ENCODE results near the gene GYS1.

Gene GYS1

DNA sequence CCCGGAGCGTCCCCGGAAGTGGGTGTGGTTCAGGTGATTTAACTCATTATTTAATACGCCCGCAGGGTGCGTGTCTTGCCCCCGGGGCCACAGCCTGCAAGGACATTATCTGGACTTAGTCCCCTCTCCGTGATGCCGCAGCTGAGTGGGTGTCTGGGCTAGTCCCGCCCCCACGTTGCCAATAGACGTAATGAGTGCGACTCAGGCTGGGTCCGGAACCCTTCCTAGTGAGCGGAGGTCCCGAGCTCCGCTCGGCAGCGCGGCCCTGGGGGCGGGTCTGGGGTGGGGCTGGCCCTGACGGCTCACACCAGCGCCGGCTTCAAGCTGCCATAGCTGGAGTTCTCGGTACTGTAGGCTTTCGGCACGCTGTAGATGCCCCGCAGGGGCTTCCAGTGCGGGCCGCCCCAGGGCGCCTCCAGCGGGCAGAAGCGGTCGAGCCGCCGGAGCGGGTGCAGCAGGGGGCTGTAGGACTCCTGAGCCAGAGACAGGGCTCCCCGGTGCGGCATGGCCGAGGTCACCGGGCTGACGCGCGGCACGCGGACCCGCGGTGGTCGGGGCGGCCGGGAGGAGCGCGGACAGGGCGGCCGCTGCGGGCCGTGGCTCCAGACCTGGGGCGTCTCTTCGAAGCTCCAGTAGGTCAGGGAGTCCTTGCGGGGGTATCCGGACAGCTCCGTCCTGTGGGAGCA is 24.7 kb upstream of the GYS1 start:
- DNase-seq (ENCODE audit: low read depth in 2 of 2) = peak; percentile 42 to 43

DNA sequence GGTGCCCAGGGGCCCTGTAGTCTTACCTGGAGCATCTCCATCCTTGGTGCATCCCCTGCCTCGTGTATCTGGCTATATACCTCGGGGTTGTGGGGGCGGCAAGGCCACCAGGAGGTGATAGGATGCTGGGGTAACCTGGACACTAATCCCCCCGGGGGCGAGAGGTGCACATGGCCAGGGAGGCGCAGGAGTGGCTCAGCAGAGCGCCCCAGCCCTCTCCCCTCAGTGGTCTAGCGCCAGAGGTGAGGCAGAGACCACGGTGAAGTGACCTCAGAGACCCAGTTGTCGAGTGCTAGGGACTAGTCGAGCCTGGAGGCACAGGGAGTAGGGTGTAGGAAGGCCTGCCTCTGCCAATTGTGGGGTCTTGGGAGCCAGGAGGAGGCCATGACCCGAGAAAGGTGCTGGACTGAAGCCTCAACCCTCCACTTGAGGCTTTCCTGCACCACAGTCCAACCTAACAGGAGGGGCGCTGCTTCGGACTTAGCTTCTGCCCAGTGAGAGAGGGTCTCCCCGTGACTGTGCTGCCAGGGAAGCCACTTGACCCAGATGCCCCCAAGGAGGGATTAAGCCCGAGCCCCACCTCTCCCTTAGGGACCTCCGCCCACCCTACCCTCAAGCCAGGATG is 24.0 kb upstream of the GYS1 start, which contains the start of gene LHB:
Gene LHB, minus strand, starts transcription at position 51 of the 625 bp plus-strand sequence. Its CDS starts 10 bp downstream, at position 41.
- no peak for DNase-seq (ENCODE audit: low read depth in 2 of 2)

DNA sequence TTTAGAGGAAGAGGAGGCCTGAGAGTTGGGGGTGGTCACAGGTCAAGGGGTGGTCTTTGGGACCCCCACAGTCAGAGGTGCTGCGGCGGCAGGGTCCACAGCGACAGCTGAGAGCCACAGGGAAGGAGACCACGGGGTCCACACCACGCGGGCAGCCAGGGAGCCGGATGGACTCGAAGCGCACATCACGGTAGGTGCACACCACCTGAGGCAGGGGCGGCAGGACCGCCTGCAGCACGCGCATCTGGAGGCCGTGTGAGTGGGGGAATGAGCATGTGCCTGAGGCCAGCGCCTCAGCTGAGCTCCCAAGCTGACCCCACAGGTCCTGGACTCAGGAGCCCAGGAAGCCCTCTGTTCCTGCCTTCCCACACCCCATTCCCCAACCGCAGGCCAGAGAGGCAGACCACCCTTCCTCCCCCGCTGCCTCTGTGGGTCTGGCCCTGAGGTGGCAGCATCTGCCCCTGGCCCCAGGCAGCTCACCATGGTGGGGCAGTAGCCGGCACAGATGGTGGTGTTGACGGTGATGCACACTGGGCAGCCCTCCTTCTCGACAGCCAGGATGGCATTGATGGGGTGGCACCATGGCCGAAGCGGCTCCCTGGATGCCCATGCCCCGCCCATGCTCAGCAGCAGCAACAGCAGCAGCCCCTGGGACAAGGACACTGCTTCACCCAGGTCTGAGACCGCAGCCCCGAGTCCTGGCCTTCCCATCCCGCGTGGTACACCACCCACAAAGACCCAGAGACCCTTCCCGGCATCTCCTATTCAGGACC is 23.1 kb upstream of the GYS1 start:
- DNase-seq (ENCODE audit: low read depth in 2 of 2) = no peak

DNA sequence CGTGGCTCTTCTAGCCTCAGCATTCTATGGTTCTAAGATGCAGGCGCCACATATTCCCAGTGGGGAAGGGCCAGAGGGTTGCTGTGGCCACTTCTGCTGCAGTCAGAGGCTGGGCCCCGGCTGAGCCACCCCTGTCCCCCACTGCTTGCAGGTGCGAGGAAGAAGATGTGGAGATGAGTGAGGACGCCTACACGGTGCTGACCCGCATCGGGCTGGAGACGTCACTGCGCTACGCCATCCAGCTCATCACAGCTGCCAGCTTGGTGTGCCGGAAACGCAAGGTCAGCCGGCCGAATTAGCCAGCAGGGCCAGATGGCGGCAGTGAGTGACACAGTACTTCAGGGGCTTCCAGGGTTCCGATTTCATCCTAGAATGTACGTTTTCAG is 21.8 kb upstream of the GYS1 start:
- DNase-seq (ENCODE audit: low read depth in 2 of 2) = no peak

DNA sequence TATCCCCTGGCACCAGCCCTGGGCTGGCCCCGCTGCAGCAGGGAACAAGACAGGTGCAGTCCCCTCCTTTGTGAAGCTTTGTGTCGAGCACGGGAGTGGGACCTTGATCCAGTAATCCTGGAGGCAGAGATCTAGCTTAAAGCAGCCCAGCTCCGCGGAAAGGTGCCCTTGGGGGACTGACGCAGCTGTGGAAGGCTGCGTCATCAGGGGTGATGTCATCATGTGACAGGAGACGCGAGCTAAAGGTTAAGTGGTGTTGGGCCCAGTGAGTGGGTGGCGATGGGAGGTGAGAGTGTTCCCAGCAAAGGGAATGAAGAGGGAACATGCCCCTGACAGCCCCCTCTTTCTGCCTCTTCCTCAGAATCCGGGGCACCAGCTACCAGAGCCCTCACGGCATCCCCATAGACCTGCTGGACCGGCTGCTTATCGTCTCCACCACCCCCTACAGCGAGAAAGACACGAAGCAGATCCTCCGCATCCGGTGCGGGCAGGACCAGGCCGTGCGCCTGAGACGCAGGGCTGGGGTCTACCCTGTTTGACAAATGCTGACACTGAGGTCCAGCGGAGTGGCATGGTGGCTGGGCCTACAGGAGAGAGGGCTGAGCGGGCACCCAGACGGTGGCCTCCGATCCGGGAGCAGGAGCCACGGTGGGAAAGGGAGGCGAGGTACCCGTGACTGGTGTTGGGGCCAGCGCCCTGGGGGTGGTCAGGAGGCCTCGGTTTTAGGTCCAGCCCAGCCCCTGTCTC is 21.2 kb upstream of the GYS1 start:
- no peak for DNase-seq (ENCODE audit: low read depth in 2 of 2)

DNA sequence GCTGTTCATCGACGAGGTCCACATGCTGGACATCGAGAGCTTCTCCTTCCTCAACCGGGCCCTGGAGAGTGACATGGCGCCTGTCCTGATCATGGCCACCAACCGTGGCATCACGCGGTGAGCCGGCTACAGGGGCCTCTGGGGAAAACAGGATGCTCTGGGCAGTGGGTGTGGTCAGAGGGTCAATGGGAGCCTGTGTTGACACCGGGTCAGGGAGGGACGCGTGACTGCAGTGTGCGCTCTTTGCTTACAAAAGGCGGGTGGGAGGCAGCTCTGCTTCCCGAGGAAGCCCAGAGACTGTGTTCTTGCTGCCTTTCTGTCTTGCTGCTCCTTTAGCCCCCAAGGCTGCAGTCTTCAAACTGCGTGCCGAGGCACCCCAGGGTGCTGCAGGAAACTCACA is 18.1 kb upstream of the GYS1 start:
- DNase-seq (ENCODE audit: low read depth in 2 of 2) = no peak

DNA sequence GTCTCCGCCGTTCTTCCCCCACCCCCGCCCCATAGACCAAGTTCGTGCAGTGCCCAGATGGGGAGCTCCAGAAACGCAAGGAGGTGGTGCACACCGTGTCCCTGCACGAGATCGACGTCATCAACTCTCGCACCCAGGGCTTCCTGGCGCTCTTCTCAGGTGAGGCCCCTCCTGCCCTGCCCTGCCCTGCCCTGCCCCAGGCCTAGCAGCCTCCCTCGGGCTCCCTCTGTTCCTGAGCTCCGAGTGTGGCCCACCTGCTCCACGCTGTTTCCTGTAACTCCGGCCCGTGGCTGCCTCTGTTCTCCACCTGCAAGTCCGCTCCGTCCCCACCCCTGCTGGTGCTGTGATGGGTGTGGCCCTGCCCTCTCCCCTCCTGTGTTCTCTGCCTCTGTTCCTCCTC is 17.3 kb upstream of the GYS1 start:
- no peak for DNase-seq (ENCODE audit: low read depth in 2 of 2)

DNA sequence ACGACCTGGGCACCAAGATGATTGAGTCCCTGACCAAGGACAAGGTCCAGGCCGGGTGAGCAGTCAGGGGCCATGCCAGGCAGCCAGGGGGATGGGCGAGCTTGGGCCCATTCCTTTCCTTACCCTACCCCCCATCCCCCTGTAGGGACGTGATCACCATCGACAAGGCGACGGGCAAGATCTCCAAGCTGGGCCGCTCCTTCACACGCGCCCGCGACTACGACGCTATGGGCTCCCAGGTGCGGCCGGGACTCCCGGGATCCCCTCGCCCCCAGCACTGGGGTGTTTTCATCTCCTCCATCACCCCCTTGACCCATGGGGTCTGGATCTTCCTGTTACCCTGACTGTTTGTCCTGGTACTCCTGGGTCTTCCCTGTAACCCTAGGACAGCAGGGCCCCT is 16.7 kb upstream of the GYS1 start:
- no peak for DNase-seq (ENCODE audit: low read depth in 2 of 2)

DNA sequence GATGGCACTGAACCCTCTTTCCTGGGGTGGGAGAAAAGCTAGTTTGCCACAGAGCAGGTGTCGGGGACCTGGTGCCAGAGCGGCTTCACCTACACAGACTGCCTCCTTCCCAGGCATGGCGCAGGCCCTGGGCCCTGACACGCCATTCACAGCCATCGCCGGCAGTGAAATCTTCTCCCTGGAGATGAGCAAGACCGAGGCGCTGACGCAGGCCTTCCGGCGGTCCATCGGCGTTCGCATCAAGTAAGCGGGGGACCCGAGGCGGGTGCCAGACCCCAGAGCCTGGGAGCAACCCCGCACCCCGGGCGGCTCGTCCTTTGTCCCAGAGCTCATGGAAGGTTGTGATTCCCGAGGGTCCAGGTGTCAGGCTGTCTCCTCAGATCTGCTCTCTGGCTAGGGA is 13.8 kb upstream of the GYS1 start:
- no peak for DNase-seq (ENCODE audit: low read depth in 2 of 2)

DNA sequence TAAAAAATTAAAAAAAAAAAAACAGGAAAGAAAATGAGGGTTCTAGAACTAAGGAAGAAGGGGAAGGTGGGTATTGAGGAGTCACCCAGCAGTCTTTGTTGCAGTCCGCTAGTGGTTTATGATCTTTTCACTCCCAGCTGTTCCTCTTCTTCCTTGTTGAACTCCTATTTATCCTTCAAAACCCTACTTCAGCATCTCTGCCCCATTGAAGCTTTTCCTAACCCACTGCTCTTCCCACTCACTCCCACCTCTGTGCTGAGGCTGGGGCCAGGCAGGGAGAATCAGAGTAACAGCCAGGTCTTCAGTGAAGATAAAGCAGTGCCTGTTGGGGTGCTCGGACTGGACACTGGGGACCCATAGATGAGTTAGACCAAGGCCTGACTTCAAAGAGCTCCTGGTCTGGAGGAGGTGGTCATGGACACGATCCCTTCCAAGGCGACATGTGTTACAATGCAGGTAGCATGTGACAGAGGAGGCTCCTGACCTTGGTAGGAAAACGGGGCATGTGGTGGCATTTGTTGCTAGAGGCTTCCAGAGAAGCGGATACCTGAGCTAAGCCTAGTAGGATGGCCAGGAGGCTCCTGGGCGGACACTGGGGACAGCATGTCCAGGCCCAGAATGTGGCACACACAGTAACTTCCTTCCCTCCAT is 12.0 kb upstream of the GYS1 start:
- DNase-seq (ENCODE audit: low read depth in 2 of 2) = no peak

DNA sequence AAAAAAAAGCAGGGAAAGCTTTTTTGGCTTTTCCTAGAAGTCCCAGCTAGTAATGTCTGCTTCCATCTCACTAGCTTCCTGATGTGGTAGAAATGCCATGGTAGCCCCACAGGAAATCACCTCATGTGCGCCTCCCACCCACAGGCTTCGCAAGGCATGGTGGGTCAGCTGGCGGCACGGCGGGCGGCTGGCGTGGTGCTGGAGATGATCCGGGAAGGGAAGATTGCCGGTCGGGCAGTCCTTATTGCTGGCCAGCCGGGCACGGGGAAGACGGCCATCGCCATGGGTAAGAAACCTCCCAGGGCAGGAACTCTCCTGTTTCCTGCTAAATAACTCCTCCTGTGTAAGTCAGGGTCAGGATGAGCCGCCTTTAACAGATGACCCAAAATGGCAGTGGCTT is 11.0 kb upstream of the GYS1 start:
- DNase-seq (ENCODE audit: low read depth in 2 of 2) = no peak

DNA sequence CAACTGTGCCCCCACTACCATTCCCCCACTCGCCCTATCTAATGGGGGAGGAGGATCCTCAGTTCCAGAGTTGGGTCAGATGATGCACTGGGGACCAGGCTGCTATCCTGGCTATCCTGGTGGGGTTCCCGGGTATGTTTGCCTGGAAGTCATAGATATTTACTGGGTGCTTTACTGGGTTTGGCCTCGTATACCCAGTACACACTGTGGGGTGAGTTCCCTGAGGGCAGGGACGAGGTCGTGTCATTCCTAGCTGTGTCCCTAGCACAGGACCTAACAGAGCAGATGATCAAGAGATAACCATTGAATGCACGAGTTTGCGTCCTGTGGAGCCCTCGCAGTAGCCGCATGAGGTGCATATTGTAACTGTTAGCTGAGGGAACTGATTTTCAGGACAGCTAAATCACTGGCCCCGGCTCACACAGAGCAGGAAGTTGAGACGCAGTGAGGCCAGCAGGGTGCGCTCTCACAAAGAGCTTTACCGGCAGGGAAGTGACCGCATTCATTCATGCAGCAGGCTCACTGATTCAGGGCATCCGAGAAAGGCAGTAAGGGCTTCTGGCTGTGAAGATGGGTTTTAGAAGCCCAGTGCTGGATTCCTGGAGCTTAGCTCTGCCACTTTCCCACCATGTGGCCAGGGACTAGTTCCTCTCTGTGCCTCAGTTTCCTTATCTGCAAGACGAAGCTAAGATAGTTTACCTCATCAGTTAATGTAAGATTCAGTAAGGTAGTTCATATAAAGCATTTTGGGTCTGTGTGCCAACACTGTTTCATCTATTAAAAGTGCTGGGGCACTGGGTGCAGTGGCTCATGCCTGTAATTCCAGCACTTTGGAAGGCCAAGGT is 6.6 kb upstream of the GYS1 start:
- DNase-seq (ENCODE audit: low read depth in 2 of 2) = peak; percentile 40 to 43

DNA sequence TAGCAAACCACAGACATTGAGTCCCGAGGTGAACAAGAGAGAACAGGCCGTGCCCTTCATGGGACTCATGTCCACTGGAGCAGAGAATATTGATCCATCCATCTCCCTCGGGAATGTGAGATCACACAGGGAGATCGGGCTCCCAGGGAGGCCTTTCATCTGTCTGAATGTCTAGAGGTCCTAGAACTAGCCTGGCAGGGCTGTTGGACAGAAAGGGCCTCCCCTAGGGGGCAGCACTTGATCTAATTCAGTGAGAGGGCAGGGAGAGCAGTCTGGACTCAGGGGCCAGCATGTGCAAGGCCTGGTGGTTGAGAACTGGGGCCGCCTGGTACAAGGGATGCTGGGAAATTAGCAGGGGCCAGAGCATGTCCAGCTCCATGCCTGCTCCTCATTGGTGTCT is 4.9 kb upstream of the GYS1 start:
- peak in 1 of 2 donors; percentile 23 for DNase-seq (ENCODE audit: low read depth in 2 of 2)

DNA sequence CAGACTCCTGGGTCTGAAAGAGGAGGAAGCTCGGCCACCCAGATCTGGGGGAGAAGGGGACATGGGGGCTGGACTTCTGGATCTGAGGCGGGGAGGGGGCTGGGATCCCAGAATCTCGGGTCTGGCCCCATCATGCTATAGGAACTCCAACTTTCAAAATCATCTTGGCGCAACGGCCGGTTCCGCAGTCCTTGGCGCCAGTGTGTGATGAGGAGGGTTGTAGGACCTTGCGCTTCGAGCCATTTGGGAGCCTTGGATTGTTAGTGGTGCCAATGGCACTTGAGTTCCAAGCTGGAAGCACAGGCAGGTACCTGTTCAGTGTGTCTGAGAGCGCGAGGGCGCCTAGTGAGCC is 902 bp upstream of the GYS1 start:
- no peak for DNase-seq (ENCODE audit: low read depth in 2 of 2)

DNA sequence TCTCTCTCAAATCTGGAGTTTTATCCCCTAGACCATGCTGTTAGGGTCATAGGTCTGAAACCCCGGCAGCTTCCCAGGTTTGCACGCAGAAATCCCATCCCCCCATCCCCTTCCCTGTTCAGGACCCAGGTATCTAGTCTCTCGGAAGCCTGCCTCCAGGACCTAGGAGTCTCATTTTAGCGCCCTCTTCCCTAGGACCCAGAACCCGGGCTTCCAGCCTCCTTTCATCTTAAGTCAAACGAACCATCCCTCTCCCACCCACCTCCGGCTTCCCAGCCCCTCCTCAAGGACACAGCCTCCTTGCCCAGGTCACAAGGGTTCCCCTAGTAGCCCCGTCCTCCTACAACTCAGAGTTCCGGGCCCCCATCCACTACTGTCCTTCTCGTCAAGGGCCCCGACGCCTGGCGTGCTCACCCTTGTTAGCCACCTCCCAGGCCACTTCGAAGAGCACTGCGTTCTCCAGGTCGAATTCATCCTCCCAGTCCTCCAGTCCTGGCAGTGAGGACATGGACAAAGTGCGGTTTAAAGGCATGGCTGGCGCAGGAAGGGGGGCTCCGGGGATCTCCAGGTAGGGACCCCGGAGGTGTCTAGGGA is 431 bp downstream of the GYS1 start:
- no peak for DNase-seq (ENCODE audit: low read depth in 2 of 2)

DNA sequence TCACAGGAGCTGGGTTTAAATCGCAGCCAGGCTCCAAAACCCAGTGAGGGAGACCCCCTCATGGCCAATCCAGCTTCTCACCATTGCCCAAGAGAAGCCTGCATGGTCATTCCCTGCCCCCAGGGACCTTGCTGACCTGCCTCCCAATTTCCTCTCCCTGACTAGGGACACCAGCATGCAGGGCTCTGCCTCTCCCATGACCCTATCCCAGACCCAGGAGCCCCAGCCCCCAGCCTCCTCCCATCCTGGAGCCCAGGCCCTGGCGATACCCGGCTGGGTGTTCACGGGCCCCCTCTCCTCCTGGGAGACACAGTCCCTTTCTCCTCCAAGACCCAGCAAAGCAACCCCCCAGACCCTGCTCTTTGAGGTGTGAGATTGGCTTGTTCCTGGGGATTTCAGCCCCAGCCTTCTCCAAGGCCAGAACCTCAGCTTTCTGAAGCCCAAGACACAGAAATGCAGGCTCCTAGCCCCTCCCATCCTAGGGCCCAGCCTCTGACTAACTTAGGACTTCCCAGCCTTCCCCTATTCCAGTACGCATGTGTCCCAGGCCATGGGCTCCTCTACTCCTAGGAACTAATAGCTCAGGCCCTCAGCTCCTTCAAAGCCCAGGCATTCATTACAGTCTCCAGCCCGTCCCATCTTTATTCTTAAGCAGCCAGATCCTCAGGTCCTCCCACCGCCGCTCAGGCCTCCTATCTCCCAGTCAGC is 1.1 kb downstream of the GYS1 start:
- DNase-seq (ENCODE audit: low read depth in 2 of 2) = no peak

DNA sequence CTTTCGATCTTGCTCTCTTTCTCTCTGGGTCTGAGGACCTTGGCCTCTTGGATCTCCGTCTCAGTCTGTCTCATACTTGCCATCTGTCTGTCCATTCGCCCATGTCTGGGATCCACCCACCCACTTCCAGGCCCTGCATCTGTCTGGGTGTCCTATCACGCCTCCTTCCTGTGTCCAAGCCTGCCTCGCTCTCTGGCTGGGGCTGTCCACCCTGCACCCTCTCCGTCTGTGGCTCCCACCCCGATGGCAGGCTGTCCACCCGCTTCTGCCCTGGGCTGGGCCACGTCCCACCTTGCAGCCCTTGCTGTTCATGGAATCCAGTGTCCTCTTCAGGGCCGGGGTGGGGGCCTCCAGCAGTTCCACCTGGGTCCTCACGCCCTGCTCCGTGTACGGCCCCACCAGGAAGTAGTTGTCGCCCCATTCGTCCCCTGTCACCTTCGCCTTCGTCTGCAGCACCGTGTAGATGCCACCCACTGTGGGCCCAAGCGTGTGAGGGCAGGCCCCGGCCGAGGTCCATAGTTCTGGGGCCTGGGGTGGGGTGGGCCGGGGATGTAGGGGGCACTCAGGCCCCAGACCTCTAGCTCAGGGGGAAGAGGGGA is 2.0 kb downstream of the GYS1 start:
- DNase-seq (ENCODE audit: low read depth in 2 of 2) = no peak

DNA sequence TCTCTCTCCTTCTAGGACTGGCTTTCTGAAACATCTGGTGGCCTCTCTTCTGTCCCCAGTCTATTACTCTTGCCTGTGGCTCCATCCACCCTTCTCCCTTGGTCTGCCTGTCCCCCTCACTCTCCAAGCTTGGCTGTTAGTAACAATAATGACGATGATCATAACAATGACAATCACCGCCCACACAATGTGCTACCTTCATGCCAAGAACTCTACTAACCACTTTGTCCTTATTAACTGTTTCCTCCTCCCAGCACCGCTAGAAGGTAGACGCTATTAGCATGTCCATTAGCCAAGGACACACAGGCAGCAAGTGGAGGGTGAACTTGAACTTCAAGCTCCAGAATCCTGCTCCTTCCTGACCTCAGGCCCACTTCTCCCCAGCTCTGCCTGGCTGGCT is 2.7 kb downstream of the GYS1 start:
- no peak for DNase-seq (ENCODE audit: low read depth in 2 of 2)

DNA sequence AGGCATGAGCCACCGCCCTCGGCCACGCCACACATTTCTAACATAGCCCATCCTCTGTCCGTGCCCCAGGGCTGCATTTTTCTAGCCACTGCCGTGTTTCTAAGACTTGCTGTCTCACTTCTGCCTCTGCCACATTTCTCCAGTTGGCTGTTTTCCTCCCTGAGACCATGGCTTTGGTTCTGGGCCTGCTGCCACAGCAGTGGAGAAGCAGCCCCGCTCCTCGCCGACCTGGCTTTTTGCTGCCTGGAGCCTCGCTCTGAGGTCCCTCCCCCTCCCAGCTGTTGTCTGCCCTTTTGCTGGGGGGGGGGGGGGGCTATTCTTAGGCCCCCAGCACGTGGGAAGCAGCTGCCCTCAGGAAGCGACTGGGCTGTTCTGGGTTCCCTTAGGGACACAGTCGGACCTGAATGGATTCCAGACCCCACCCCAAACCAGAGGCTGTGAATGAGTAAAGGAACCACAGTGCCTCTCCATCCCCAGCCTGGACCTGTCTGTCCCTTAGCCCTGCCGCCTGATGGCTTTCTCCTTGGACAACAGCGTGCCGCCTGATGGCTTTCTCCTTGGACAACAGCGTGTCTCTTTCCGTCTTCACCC is 3.3 kb downstream of the GYS1 start:
- no peak for DNase-seq (ENCODE audit: low read depth in 2 of 2)

Measured in stimulated activated CD8-positive, alpha-beta memory T cell treated with anti-CD3 and anti-CD28 coated beads, Interleukin-7, amount 100 ng/mL, for 1 hour (primary cell).